Upper lobe of left lung (tissue), 4 donors: ENCODE measurements around the gene FAM53A.

Source experiments
- CTCF ChIP-seq, 6 experiments: fragments of 450-650 bp in 4 of 6; fragments of 200-600 bp in 2 of 6; sonication (generic) in 2 of 6; IDR thresholded peaks; one replicate each; pipeline ENCODE4 v1.5.1; 2016 to 2019; ENCODE audit warnings: antibody characterized with exemption in 6 of 6
- EP300 ChIP-seq, 4 donors: sonication (generic); formaldehyde crosslinking; IDR thresholded peaks; one replicate each; pipeline ENCODE4 v1.5.1; 2017; ENCODE audit warnings: antibody characterized with exemption in 4 of 4, control low read depth in 2 of 4
- POLR2A ChIP-seq, 4 donors: fragments of 450-650 bp; IDR thresholded peaks; one replicate each; pipeline ENCODE4 v1.5.1; 2016 to 2017; ENCODE audit warnings: antibody characterized with exemption in 4 of 4, mild to moderate bottlenecking in 2 of 4
- POLR2AphosphoS5 ChIP-seq, 2 donors: sonication (generic); formaldehyde crosslinking; IDR thresholded peaks; one replicate each; pipeline ENCODE4 v1.5.1; 2017; ENCODE audit warnings: antibody characterized with exemption in 2 of 2

DNA sequence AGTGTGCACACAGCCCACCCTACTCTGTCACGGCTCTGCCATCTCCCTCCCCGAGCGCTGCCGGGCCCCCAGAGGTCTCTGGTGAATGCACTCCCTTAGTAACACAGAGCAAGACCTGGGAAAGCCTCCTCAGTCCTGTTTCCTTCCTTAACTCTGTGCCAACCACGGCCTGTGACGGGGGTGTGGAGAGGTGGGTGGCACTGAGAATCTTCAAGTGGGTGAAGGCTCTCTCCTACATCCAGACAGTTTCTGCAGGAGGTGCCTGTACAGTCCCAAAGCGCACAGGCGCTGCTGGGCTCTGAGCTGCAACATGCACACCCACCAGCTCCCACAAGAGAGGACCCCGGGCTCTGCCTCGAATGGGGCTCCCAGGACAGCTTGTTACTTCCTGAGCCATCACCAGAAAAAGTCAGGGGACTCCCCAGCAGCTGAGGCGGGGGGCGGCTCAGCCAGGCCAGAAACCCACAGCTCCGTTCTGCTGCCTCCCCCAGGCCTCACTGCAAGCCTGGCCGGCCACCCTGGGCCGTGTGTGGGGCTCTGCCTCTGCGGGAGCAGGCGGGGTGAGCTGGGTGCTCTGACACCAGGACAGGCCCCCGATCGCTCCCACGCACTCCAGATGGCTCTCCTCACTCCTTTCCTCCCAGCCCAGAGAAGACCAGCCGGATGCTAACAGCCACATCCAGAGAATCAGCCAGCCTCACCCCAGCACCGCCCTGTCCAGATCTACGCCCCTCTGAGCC, 29.7 kb downstream of the FAM53A start:
- TF ChIP-seq POLR2A (IDR thresholded peaks at IDR 0.05) (no peak), CTCF (IDR thresholded peaks at IDR 0.05) (no peak), EP300 (IDR thresholded peaks at IDR 0.05) (no peak), POLR2AphosphoS5 (IDR thresholded peaks at IDR 0.05) (no peak)
